Stimulated activated CD4-positive, alpha-beta T cell treated with anti-CD3 and anti-CD28 coated beads, TNF-alpha, amount 100 ng/mL, for 1 hour (primary cell): ENCODE measurements around the gene LHX2.
"Not testable (repeated sequence)": the region's sequence is repeated elsewhere in the genome, so short reads cannot be mapped to it uniquely, and the experiment has no call there.

Experiments
- DNase-seq, 3 donors: peaks; one replicate each; pipeline ENCODE4 v3.0.0-alpha.2; 2020; ENCODE audit warnings: low read depth in 3 of 3, low spot score in 1 of 3

The LHX2 gene, protein sequence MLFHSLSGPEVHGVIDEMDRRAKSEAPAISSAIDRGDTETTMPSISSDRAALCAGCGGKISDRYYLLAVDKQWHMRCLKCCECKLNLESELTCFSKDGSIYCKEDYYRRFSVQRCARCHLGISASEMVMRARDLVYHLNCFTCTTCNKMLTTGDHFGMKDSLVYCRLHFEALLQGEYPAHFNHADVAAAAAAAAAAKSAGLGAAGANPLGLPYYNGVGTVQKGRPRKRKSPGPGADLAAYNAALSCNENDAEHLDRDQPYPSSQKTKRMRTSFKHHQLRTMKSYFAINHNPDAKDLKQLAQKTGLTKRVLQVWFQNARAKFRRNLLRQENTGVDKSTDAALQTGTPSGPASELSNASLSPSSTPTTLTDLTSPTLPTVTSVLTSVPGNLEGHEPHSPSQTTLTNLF

DNA sequence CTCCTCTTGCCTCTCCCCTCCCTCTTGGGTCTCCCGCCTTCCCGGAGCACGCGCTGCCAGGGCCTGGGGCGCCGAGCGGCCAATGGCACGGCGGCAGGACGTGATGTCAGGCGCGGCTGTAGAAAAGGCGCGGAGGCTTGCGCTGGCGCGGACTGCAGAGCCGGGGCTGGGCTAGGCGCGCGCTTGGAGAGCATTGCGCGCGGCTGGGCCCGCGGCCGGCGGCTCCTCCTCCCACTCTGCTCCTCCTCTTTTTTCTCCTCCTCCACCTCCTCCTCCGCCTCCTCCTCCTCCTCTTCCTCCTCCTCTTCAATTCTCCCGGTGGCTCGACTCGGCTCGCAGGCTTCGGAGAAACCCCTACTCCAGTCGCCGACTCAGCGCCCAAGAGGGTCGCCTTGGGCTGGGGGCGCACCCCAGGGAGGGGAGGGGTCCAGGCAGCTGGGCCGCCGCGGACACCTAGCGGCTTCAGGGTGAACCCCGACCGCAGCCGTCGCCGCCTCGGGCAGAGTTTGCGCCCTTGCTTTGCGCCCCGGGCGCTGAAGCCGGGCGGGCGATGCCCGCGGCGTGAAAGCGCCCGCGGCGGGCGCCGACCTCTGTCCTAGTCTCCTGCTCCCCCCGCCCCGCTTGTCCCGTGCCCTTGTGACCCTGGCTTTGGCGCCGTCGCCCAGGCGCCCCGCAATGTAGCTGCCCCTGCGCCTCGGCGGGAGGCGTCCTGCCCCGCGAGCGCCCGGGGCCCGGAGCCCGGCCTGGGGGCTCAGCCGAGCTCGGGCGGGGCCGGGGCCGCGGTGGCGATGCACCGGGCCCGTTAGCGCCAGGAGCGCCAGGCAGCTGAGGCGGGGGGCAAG is at the start of gene LHX2:
Gene LHX2, plus strand, starts transcription at position 309 of the 842 bp plus-strand sequence. CDS start 581 bp downstream, outside the sequence.
- no peak for DNase-seq

DNA sequence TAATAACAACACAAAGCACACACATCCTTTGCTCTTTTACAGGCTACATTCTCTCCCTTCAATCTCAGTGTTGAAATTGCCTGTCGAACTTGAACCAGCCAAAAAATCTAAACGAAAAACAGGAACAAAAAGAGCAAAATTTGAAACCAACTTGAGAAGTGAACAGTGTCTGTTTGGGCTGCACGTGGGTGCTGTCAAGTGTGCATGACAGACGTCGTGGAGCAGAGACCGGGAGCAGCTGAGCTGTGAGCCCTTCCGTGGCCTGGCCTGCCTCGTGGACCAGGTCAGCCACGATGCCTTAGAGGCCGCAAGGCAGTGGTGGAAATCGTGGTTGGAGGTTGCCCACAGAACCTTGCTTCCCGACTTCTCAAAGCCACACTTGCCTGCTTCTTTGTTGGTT is 46.8 kb upstream of the LHX2 start:
- DNase-seq = no peak

DNA sequence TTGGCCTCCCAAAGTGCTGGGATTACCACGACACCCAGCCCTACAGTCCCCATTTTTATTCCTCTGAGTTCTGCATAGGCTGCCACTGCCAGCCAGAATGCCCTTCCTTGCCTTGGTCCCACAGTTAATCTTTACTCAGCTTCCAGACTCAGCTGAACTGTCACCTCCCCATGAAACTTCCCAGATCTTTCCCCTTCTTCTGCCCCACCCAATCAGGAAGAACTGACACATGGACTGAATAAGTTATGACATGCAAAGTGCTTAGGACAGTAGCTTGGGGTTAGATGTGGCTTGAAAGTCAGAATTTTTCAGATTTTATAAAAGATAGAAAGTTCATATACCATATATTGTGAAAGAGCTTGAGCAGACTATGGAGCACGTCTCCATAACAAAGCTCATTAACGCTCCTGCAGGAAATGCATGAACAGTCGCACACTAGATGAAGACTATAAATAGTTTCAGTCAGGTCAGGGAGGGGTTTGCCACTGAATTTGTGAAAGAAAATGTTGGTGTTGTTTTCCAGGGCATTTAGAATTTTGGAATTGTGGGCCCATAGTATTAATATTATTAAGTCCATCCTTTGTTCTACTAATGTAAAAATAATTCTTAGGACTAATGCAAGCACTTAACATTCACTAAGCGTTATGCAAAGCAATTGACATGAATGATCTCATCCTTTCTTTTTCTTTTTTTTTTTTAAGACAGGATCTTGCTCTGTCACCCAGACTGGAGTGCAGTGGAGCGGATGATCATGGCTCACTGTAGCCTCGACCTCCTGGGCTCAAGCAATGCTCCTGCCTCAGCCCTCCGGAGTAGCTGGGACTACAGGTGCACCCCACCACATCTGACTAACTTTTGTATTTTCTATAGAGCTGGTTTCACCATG is 45.5 kb upstream of the LHX2 start:
- DNase-seq = no peak

DNA sequence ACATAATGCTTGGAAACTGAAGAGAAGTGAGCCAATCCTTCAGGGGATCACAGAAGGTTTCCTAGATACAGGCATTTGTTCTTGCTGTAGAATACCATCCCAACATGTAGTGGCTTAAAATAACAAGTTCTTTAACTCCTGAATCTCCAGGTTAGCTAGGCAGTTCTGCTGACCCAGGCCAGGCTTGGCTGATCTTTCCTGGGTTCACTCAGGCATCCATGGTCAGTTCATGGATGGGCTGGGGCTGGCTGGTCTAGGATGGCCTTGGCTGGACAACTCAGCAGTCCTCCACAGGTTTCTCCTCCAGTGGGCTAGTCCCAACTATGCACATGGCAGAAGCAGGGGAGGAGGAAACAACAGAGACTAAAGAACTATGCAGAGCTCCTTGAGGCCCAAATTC is 44.2 kb upstream of the LHX2 start:
- DNase-seq = no peak

DNA sequence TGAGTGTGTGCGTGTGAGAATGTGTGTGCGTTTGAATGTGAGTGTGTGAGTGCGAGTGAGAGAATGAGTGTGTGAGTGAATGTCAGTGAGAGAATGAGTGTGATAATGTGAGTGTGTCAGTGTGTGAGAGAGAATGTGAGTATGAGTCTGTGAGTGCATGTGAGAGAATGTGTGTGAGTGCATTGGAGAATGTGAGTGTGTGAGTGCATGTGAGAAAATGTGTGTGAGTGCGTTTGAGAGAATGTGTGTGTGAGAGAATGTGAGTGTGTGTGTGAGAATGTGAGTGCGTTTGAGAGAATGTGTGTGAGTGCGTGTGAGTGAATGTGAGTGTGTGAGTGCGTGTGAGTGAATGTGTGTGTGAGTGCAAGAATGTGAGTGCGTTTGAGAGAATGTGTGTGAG is 39.0 kb upstream of the LHX2 start:
- DNase-seq = no peak

DNA sequence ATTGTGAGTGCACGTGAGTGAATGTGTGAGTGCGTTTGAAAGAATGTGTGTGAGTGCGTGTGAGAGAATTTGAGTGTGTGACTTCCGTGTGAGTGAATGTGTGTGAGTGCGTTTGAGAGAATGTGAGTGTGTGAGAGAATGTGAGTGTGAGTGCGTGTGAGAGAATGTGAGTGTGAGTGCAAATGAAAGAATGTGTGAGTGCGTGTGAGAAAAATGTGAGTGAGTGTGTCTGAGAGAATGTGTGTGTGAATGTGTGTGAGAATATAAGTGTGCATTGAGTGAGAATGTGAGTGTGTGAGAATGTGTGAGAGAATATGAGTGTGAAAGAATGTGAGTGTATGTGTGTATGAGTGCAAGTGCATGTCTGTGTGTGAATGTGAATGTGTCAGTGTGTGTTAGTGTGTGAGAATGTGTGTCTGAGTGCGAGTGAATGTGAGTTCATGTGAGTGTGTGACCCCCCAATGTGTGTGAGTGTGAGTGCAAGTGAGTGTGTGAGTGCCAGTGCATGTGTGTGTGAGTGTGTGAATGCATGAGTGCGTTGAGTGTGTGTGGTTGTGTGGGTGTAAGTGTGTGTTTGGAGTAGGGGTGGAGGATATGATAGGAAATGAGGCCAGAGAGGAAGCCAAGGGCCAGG is 37.9 kb upstream of the LHX2 start:
- no peak for DNase-seq

DNA sequence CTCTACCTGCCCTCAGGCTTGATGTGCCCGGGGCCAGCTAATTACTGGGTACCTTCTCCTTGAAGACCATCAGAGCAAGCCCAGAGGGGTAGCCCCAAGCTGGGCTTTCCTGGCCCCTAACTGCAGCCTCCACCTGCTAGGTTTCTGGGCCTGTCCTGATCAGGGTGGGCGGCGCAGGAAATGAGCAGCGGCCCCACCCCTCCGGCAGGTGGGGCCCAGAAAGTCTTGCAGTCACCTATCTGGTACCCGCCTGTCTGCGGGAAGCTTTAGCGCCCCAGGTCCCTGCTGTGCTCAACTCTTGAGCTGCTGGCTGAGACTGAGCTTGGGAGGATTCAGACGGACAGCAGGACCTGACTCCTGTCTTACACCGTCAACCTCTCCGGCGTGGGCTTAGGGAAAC is 37.1 kb upstream of the LHX2 start:
- DNase-seq = no peak

DNA sequence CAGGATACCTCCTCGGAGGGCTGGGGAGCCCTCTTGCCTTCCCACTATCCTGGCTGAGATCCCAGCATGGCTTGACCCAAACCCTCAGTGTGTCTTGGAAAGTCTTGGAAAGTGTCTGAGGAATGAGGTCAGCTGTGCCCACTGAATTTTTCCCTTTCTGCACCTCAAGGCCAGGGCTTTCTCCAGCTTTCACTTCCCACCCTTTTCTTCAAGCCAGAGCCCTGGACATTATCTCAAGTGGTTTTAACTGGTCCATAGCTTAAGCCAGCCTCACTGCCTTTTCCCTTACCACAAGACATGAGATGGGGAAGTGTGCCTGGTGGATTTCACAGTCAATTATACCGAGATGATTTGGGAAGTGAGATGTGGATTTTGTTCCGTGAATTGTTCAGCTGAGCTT is 35.7 kb upstream of the LHX2 start:
- DNase-seq = no peak

DNA sequence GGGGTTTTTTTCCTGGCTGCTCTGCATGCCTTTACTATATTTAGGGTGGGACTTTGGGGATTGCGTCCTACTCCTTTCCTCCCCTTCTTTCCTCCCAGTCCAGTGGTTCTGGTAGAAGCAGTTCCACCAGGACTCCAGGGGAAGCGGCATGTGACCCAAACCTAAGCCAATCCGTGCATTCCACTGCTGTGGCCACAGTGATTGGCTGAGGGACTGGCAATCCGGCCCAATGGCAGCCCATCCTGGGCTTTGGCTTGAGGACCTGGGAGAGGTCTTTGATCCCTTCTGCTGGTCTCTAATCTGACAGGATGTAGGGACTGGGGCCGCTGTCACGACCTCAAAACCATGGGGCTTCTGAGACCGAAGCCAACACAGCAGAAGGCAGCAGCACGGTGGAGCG is 35.0 kb upstream of the LHX2 start:
- not testable (repeated sequence) for DNase-seq

DNA sequence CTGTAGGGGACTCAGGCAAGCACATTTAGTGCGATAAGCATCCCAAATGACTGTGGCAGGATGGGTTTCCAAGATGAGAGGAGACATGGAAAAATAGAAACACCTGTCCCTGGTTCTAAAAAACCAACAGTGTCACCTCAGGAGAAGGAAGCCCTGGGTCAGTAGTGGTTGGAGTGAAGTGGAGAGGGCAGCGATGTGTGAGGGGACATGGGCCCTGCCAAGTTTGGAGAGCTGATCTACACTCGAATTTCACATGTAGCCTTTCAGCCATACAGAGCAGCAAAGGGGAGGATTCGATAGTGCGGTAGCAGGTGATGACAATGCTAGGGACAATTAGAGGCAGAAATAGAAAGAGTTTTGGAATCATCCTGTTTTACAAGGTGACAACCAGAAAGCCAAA is 32.6 kb upstream of the LHX2 start:
- no peak for DNase-seq

DNA sequence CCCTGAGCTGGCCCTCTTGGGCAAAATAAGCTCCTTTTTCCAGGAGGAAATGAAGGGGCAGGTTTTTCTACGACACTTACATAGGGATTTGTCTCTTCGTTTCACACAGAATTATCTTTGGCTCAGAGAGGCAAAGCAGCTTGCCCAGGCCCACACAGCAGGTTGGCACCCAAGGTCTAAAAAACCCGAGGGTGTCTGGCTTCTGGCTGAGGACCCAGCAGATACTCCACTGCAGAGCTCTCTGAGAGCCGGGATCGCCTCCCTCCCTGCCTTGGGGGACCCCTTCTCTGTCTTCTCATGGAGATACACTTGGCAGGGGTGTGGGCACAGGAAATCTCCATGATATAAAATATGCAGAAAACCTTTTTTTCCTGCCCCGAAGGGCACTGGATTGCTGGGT is 29.0 kb upstream of the LHX2 start:
- DNase-seq = no peak

DNA sequence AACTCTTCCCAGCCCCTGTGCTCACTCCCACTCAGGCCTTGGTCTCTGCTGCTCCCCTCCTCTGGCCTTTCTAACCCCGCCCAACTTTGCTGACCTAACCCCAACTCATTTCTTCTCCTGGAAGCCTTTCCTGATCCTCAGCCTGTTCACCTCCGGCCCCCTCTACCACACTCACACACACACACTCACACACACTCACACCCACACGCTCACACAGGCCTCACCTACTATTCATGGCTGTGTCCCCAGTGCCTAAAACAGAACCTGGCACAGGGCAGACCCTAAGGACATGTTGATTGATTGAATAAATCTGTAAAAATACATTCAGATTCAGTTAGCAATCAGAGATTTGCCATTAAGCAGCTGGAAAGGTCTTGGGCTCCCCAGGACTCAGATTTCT is 28.5 kb upstream of the LHX2 start:
- no peak for DNase-seq

DNA sequence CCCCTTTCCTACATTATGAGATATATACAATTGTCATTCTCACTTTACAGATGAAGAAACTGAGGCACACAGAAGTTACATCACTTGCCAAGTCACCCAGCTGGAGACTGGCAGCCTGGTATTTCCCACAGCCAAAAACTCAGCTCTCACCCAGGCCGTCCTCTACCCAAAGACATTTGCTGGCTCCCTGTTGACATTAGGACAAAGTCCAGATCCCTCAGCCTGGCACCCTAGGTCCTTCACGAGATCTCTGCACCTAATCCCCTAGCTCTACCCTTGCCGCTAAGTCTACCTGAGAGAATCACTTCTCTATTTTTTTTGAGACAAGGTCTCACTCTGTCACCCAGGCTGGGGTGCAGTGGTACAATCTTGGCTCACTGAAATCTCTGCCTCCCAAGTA is 26.8 kb upstream of the LHX2 start:
- DNase-seq = no peak

DNA sequence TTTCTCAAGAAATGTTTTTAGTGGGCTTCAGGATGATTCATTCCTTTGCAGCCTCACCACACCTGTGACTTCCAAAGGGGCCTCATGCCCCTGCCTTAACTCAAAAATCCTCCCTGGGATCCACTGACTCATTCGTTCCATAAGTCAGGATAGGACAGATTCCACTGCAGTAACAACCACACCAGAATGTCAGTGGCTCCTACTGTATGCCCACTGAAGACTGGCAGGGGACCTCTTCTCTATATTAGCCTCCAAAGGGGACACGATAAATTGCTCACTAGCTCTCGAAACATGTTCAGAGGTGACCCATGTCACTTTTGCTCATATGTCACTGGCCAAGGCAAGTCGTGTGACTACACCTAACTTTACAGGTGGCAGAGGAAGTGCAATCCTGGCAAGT is 25.7 kb upstream of the LHX2 start:
- DNase-seq = no peak

DNA sequence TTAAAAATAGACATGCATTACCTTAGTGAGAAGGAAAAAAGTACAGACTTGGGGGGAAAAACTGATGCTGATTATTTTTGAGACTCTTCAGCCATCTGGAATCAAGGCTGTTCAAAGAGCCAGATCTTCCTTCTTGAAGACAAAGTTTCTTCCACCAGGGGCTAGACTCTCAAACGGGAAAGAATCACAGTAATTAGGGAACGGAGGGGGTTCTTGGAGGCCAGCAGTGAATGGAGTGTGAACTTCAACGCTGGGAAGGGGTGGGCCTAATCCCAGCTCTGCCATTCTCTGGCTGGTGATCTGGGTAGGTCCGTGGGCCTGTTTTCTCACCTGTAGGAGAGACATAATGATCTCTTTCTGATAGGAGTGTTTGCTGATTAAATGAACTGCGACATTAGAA is 21.1 kb upstream of the LHX2 start:
- DNase-seq = no peak

DNA sequence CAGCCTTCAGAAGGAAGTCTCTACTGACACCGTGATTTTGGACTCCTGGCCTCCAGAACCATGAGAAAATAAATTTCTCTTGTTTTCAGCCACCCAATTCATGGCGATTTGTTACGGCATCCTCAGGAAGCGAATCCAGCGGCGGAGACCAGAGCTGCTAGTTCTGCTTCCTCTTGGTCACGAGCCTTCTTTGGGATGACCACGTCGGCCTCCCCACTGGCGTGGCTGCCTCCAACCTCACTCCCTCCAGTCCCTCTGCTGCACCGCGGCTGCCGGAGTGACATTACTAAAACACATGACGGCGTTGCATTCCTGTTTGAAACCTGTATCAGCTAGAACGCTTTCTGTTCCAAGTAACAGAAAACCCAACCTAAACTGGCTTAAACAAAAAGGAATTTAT is 18.9 kb upstream of the LHX2 start:
- DNase-seq = not testable (repeated sequence)

DNA sequence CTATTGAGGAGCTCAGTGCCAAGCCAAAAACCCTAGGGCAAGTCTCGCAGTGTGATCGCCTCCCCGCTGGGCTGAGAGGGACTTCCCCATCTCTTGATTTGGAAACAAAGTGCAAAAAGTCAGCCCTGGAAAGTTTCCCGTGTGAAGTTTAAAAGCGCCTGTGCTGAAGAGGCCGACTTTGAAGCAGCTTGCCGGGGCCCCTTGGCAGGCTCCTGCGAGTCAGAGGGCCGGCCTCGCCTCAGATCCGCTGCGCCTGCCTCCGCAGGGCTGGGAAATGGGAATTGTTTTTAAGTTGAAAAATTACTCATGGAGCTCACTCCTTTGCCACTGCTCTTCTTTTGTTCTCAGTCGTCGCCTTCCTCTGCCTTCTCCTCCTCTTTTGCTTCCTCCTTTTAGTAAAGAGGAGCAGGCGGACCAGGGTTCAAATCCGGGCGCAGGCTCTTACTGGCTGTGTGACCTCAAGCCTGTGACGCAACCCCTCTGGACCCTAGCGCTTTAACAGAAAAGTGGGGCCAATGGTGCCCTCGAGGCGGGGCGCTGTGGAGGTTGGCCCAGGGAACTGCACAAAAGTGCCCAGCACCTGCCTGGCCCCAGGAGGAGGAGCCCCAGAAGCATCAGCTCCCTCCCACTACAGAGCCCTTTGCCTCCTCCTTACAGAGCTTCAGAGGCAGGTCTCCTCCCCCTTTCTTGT is 14.7 kb upstream of the LHX2 start:
- DNase-seq = no peak

DNA sequence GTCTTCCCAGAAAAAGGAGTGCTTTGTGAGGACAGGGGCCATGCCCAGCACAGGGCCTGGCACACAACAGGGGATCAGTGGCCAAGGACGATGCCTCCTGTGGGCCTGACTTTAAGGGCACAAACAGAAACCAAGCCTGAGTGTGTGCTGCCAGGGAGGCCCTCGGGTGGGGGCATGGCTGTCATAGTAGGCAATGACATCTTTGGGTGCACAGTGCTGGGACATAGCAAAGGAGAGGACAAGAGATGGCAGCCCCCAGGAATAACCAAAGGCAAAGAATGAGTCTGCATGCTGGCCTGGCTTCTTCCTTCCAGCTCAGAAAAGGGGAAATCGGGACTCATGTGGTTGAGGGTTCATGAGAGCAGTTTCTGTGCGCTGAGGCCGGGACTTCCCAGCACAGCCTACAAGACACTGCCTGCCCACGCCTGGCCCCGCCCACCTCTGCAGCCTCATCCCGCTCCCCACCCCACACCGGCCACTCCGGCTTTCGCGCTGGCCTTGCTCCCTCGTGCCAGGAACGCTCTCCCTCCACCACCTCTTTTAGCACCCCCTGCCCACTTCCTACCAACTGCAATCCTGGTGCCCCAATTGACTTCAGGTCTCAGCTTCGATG is 13.8 kb upstream of the LHX2 start:
- no peak for DNase-seq

DNA sequence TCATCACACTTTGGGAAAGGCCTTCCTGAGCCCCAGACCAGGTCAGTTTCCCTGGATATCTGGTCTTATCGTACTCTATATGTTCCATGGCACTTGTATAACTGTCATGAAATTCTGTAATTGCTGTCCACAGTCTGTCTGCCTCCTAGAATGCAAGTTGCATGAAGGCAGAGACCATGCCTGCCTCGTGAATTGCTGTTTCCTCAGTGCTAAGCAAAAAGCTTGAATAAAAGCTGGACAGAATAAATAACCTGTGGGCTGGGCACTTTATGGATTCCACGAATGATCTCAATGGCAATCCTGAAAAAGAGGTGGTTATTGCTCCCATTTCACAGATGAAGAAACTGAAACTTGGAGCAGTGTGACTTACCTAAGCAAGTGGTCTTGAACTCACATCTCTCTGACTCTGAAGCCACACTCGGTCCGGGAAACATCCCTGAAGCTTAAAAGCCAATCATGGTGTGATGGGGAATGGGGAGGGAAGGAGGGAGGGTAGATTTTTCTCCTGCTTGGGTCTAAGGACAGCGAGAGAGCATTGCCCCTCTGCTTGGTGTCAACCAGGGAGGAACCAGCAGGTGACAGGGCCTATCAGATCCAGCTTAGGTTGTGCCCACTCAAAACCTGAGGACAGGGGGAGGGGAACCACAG is 13.2 kb upstream of the LHX2 start:
- no peak for DNase-seq
